Upper lobe of left lung (tissue), 4 donors: ENCODE data around the gene BRAT1.

Experiments used
- CTCF ChIP-seq, 6 experiments: fragments of 450-650 bp in 4 of 6; fragments of 200-600 bp in 2 of 6; sonication (generic) in 2 of 6; IDR thresholded peaks; one replicate each; pipeline ENCODE4 v1.5.1; 2016 to 2019; ENCODE audit warnings: antibody characterized with exemption in 6 of 6
- POLR2A ChIP-seq, 4 donors: fragments of 450-650 bp; IDR thresholded peaks; one replicate each; pipeline ENCODE4 v1.5.1; 2016 to 2017; ENCODE audit warnings: antibody characterized with exemption in 4 of 4, mild to moderate bottlenecking in 2 of 4

GRCh38 chr7:2540641-2541051 lies 14.7 kb downstream of the BRAT1 start:
- no peak for TF ChIP-seq CTCF (IDR thresholded peaks at IDR 0.05)
- TF ChIP-seq POLR2A (IDR thresholded peaks at IDR 0.05): no peak
